Hepatocyte (in vitro differentiated cells): Measurements from ENCODE around the gene SYTL1. TPM values are rescaled to one million over a fixed set of nuclear protein-coding genes. Genes with fewer than 3 reads are reported as not detected.

Experiments
- DNase-seq: peaks from one replicate; pipeline ENCODE4 v3.0.0-alpha.2; 2016; ENCODE audit warnings: low spot score
- H2AFZ ChIP-seq: fragments of 200-600 bp; sonication (generic); 2 replicates; pipeline ENCODE4 v1.6.0; 2016; ENCODE audit warnings: antibody characterized with exemption, mild to moderate bottlenecking
- H3K27ac ChIP-seq: fragments of 200-600 bp; sonication (generic); 2 replicates; pipeline ENCODE4 v1.5.1; 2016; ENCODE audit warnings: mild to moderate bottlenecking
- H3K27me3 ChIP-seq: fragments of 200-600 bp; sonication (generic); 2 replicates; pipeline ENCODE4 v1.6.1; 2016
- H3K36me3 ChIP-seq: fragments of 200-600 bp; sonication (generic); replicated peaks from 2 replicates; pipeline ENCODE4 v1.5.1; 2016; ENCODE audit warnings: low read depth; ENCODE audit not compliant: insufficient read depth
- H3K4me1 ChIP-seq: fragments of 200-600 bp; sonication (generic); 2 replicates; pipeline ENCODE4 v1.5.1; 2016; ENCODE audit warnings: mild to moderate bottlenecking, moderate library complexity; ENCODE audit not compliant: insufficient read depth
- H3K4me2 ChIP-seq: fragments of 200-600 bp; sonication (generic); 2 replicates; pipeline ENCODE4 v1.6.0; 2016
- H3K4me3 ChIP-seq: fragments of 200-600 bp; sonication (generic); 2 replicates; pipeline ENCODE4 v1.5.1; 2016; ENCODE audit warnings: mild to moderate bottlenecking
- H3K79me2 ChIP-seq: fragments of 200-600 bp; sonication (generic); 2 replicates; pipeline ENCODE4 v1.6.0; 2017; ENCODE audit warnings: mild to moderate bottlenecking
- H3K9me2 ChIP-seq: fragments of 200-600 bp; sonication (generic); replicated peaks from 2 replicates; pipeline ENCODE4 v1.6.0; 2017; ENCODE audit warnings: mild to moderate bottlenecking; ENCODE audit not compliant: insufficient read depth
- H3K9me3 ChIP-seq: fragments of 200-600 bp; sonication (generic); 2 replicates; pipeline ENCODE4 v1.5.1; 2016; ENCODE audit warnings: low read depth, mild to moderate bottlenecking
- H4K20me1 ChIP-seq: fragments of 200-600 bp; sonication (generic); 2 replicates; pipeline ENCODE4 v1.6.0; 2016; ENCODE audit warnings: mild to moderate bottlenecking; ENCODE audit not compliant: insufficient read depth, poor library complexity, severe bottlenecking
- EZH2 ChIP-seq: fragments of 200-600 bp; sonication (generic); IDR thresholded peaks from 2 replicates; pipeline ENCODE4 v1.6.1; 2016; ENCODE audit warnings: antibody characterized with exemption, mild to moderate bottlenecking, borderline replicate concordance
- EZH2phosphoT487 ChIP-seq: fragments of 200-600 bp; sonication (generic); IDR thresholded peaks from one replicate; pipeline ENCODE4 v1.6.1; 2018; ENCODE audit warnings: antibody characterized with exemption, mild to moderate bottlenecking, low read depth, moderate library complexity; ENCODE audit not compliant: unreplicated experiment, severe bottlenecking
- WGBS: methylation state at CpG from one replicate; pipeline ENCODE4 v1.1.6; 2016; ENCODE audit warnings: low lambda C conversion rate; ENCODE audit errors: missing lambda C conversion rate; 5-methylcytosine and 5-hydroxymethylcytosine counted together
- polyA plus RNA-seq: library from polyadenylated mRNA; unstranded; fragments of >200 nt; fragmentation: Nextera tagmentation; extraction: Ambion mirVana; gene quantifications from 2 replicates; pipeline ENCODE4 v1.2.1, GENCODE V29; 2016
- total RNA-seq: library from RNA; depleted of rRNA; stranded (reverse); fragments of >200 nt; gene quantifications from 2 replicates; pipeline ENCODE4 v1.2.3, GENCODE V29; 2014
- TF ChIP-seq, protein P1 (sequence below): fragments of 200-600 bp; sonication (generic); IDR thresholded peaks from 2 replicates; pipeline ENCODE4 v1.5.1; 2016; ENCODE audit warnings: antibody characterized with exemption, mild to moderate bottlenecking; ENCODE audit not compliant: poor library complexity

The SYTL1 gene
- total and polyA plus RNA-seq, 2 experiments from 2014 or later, result 12.1 to 21.7 TPM

- Histone ChIP-seq H3K27ac (no peak overlapping the region), H3K79me2 (no peaks in the 10 kb centered on the region), H3K9me2 (no peaks in the 10 kb centered on the region), H3K4me1 (peaks cover 8% of the 10 kb centered on the region), H3K4me3 (no peak overlapping the region), H3K36me3 (no peaks in the 10 kb centered on the region), H2AFZ (no peak overlapping the region), H4K20me1 (no peaks in the 10 kb centered on the region), H3K27me3 (no peaks in the 10 kb centered on the region), H3K4me2 (no peak overlapping the region), H3K9me3 (no peaks in the 10 kb centered on the region)
- WGBS, result 99% methylated on average over 9 of the region's 9 CpGs
- no peak for DNase-seq
- TF ChIP-seq EZH2phosphoT487 (no peak), EZH2 (no peak)
Measured at GRCh38 chr1:27394282-27394658, 52.4 kb downstream of the SYTL1 start.

GRCh38 chr1:27394925-27395324, 53.1 kb downstream of the SYTL1 start:
- H3K4me2 ChIP-seq, result no peak overlapping the region
- no peaks in the 10 kb centered on the region for H3K79me2 ChIP-seq
- no peaks in the 10 kb centered on the region for H4K20me1 ChIP-seq
- no peaks in the 10 kb centered on the region for H3K9me2 ChIP-seq
- DNase-seq, result no peak
- H3K36me3 ChIP-seq, result no peaks in the 10 kb centered on the region
- TF ChIP-seq EZH2phosphoT487, result no peak
- TF ChIP-seq, protein P1, sequence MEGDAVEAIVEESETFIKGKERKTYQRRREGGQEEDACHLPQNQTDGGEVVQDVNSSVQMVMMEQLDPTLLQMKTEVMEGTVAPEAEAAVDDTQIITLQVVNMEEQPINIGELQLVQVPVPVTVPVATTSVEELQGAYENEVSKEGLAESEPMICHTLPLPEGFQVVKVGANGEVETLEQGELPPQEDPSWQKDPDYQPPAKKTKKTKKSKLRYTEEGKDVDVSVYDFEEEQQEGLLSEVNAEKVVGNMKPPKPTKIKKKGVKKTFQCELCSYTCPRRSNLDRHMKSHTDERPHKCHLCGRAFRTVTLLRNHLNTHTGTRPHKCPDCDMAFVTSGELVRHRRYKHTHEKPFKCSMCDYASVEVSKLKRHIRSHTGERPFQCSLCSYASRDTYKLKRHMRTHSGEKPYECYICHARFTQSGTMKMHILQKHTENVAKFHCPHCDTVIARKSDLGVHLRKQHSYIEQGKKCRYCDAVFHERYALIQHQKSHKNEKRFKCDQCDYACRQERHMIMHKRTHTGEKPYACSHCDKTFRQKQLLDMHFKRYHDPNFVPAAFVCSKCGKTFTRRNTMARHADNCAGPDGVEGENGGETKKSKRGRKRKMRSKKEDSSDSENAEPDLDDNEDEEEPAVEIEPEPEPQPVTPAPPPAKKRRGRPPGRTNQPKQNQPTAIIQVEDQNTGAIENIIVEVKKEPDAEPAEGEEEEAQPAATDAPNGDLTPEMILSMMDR, result no peak
- no peak for TF ChIP-seq EZH2
- no peaks in the 10 kb centered on the region for H3K27me3 ChIP-seq
- H2AFZ ChIP-seq, result no peak overlapping the region
- H3K4me3 ChIP-seq, result no peak overlapping the region
- peaks cover 8% of the 10 kb centered on the region for H3K4me1 ChIP-seq
- H3K27ac ChIP-seq, result no peak overlapping the region
- 80% methylated on average over 1 of the region's 1 CpG for WGBS
- no peaks in the 10 kb centered on the region for H3K9me3 ChIP-seq

- Histone ChIP-seq H3K4me1 (peaks cover 8% of the 10 kb centered on the region), H3K9me2 (no peaks in the 10 kb centered on the region), H3K36me3 (no peaks in the 10 kb centered on the region), H3K4me2 (no peak overlapping the region), H3K27me3 (no peaks in the 10 kb centered on the region), H3K79me2 (no peaks in the 10 kb centered on the region), H2AFZ (no peak overlapping the region), H3K27ac (no peak overlapping the region), H3K4me3 (no peak overlapping the region), H4K20me1 (no peaks in the 10 kb centered on the region), H3K9me3 (no peaks in the 10 kb centered on the region)
- TF ChIP-seq, protein P1, result peak; percentile 98
- no peak for TF ChIP-seq EZH2phosphoT487
- 14% methylated on average over 10 of the region's 10 CpGs for WGBS
- peak; percentile 79 for DNase-seq
Measured at GRCh38 chr1:27395441-27396195, 53.8 kb downstream of the SYTL1 start.

GRCh38 chr1:27397110-27397509, 55.3 kb downstream of the SYTL1 start:
- H3K4me1 ChIP-seq, result peaks cover under 1% of the 10 kb centered on the region
- 90% methylated on average over 3 of the region's 3 CpGs for WGBS
- H3K4me2 ChIP-seq, result no peak overlapping the region
- no peaks in the 10 kb centered on the region for H3K79me2 ChIP-seq
- TF ChIP-seq, protein P1, result no peak
- TF ChIP-seq EZH2 (no peak), EZH2phosphoT487 (no peak)
- no peak for DNase-seq
- no peaks in the 10 kb centered on the region for H4K20me1 ChIP-seq
- H2AFZ ChIP-seq, result no peak overlapping the region
- H3K27ac ChIP-seq, result no peak overlapping the region
- no peaks in the 10 kb centered on the region for H3K9me2 ChIP-seq
- H3K36me3 ChIP-seq, result no peaks in the 10 kb centered on the region
- no peaks in the 10 kb centered on the region for H3K27me3 ChIP-seq
- H3K4me3 ChIP-seq, result no peak overlapping the region
- no peaks in the 10 kb centered on the region for H3K9me3 ChIP-seq
